CD14-positive monocyte (primary cell): Measurements from ENCODE around the gene DLEC1. TPM values are rescaled to one million over a fixed set of nuclear protein-coding genes. Genes with fewer than 3 reads are reported as not detected.

Experiments used
- DNase-seq, 3 donors: peaks; one replicate each; pipeline ENCODE4 v3.0.0-alpha.2; 2011 to 2022
- H2AFZ ChIP-seq: 2 replicates; pipeline ENCODE4 v1.6.0; 2012; ENCODE audit warnings: mild to moderate bottlenecking, low read depth, low read length, inconsistent platforms; ENCODE audit not compliant: insufficient read depth, poor library complexity, severe bottlenecking
- H3K27ac ChIP-seq, 2 donors: 1 replicate in 1 of 2; 2 replicates in 1 of 2; pipeline ENCODE4 v1.5.1; 2012 to 2013; ENCODE audit warnings: low read length in 2 of 2, control low read depth in 1 of 2, inconsistent platforms in 1 of 2, low read depth in 1 of 2, mild to moderate bottlenecking in 1 of 2
- H3K27me3 ChIP-seq, 2 donors: one replicate each; pipeline versions ENCODE4 v1.6.0 to v1.6.1; 2011 to 2013; ENCODE audit warnings: low read length in 2 of 2; ENCODE audit not compliant: control insufficient read depth in 2 of 2, insufficient read depth in 2 of 2
- H3K36me3 ChIP-seq, 2 donors: replicated peaks in 1 of 2; 1 replicate in 1 of 2; 2 replicates in 1 of 2; pipeline versions ENCODE4 v1.5.1 to v1.6.1; 2012 to 2013; ENCODE audit warnings: low read length in 2 of 2, control low read depth in 1 of 2, inconsistent platforms in 1 of 2, mild to moderate bottlenecking in 1 of 2; ENCODE audit not compliant: insufficient read depth in 2 of 2, control insufficient read depth in 1 of 2
- H3K4me1 ChIP-seq, 2 donors: 1 replicate in 1 of 2; 2 replicates in 1 of 2; pipeline versions ENCODE4 v1.5.1 to v1.6.1; 2012 to 2013; ENCODE audit warnings: low read length in 2 of 2, control low read depth in 1 of 2, inconsistent platforms in 1 of 2, mild to moderate bottlenecking in 1 of 2, moderate library complexity in 1 of 2; ENCODE audit not compliant: insufficient read depth in 2 of 2, control insufficient read depth in 1 of 2
- H3K4me2 ChIP-seq: replicated peaks from 2 replicates; pipeline ENCODE3; 2012; ENCODE audit warnings: low read length, moderate library complexity, mild to moderate bottlenecking; ENCODE audit not compliant: poor library complexity, severe bottlenecking; ENCODE audit errors: extremely low read depth
- H3K4me3 ChIP-seq, 3 experiments: fragments of 200-600 bp in 1 of 3; sonication (generic) in 1 of 3; replicated peaks in 1 of 3; 1 replicate in 2 of 3; 2 replicates in 1 of 3; pipeline ENCODE4 v1.5.1; 2011 to 2013; ENCODE audit warnings: low read length in 3 of 3, mild to moderate bottlenecking in 3 of 3, control low read depth in 2 of 3, low read depth in 2 of 3, inconsistent platforms in 1 of 3, moderate library complexity in 1 of 3
- H3K79me2 ChIP-seq: 2 replicates; pipeline ENCODE4 v1.6.0; 2012; ENCODE audit warnings: mild to moderate bottlenecking, control low read depth, inconsistent platforms, low read length, moderate library complexity; ENCODE audit not compliant: insufficient read depth
- H3K9ac ChIP-seq: 2 replicates; pipeline ENCODE4 v1.6.0; 2017; ENCODE audit warnings: low read length, mild to moderate bottlenecking; ENCODE audit not compliant: insufficient read depth, poor library complexity, severe bottlenecking
- H3K9me3 ChIP-seq, 2 donors: replicated peaks in 1 of 2; 1 replicate in 1 of 2; 2 replicates in 1 of 2; pipeline versions ENCODE4 v1.5.1 to v1.6.1; 2012 to 2013; ENCODE audit warnings: low read length in 2 of 2, control low read depth in 1 of 2; ENCODE audit not compliant: control insufficient read depth in 1 of 2, insufficient read depth in 1 of 2
- H4K20me1 ChIP-seq: 2 replicates; pipeline ENCODE4 v1.6.0; 2012; ENCODE audit warnings: mild to moderate bottlenecking, low read length, control low read depth, moderate library complexity; ENCODE audit not compliant: insufficient read depth
- H3K27ac Mint-ChIP-seq, 7 donors: one replicate each; pipeline ENCODE4 v1.8.0; 2020; ENCODE audit warnings: mild to moderate bottlenecking in 7 of 7, mixed read lengths in 7 of 7, moderate library complexity in 6 of 7, inconsistent platforms in 2 of 7
- H3K27me3 Mint-ChIP-seq, 3 donors: one replicate each; pipeline ENCODE4 v1.8.0; 2021 to 2022; ENCODE audit warnings: low read depth in 3 of 3, mild to moderate bottlenecking in 3 of 3, mixed read lengths in 3 of 3, moderate library complexity in 3 of 3, inconsistent platforms in 1 of 3
- H3K36me3 Mint-ChIP-seq, 2 donors: one replicate each; pipeline ENCODE4 v1.8.0; 2020; ENCODE audit warnings: mixed read lengths in 2 of 2, inconsistent platforms in 1 of 2, mild to moderate bottlenecking in 1 of 2
- H3K4me1 Mint-ChIP-seq: one replicate; pipeline ENCODE4 v1.8.0; 2020; ENCODE audit warnings: mild to moderate bottlenecking, mixed read lengths
- H3K4me3 Mint-ChIP-seq, 2 donors: one replicate each; pipeline ENCODE4 v1.8.0; 2020; ENCODE audit warnings: mild to moderate bottlenecking in 2 of 2, mixed read lengths in 2 of 2, moderate library complexity in 1 of 2
- H3K9me3 Mint-ChIP-seq, 7 donors: one replicate each; pipeline ENCODE4 v1.8.0; 2020 to 2022; ENCODE audit warnings: mixed read lengths in 7 of 7, mild to moderate bottlenecking in 6 of 7, moderate library complexity in 6 of 7, inconsistent platforms in 2 of 7
- CTCF ChIP-seq: fragments of 200-600 bp; IDR thresholded peaks from one replicate; pipeline ENCODE4 v1.8.0; 2022; ENCODE audit warnings: antibody characterized with exemption, mild to moderate bottlenecking
- WGBS: methylation state at CpG from one replicate; pipeline ENCODE4 v1.1.5; 2013; ENCODE audit warnings: missing lambda C conversion rate; ENCODE audit not compliant: insufficient coverage; 5-methylcytosine and 5-hydroxymethylcytosine counted together
- intact Hi-C, 2 donors: fragments of 100-400 bp; cut with micrococcal nuclease; formaldehyde crosslinking; loops; one replicate each; pipeline versions ENCODE4 v1.15.0 to v1.15.1; 2023
- polyA plus RNA-seq, 3 donors: library from polyadenylated mRNA; depleted of rRNA in 1 of 3; unstranded in 2 of 3; stranded (reverse) in 1 of 3; fragments of 300-500 nt in 2 of 3; fragments of >200 nt in 1 of 3; fragmentation: Illumina TruSeq in 2 of 3; gene quantifications; 1 replicate in 2 of 3; 2 replicates in 1 of 3; pipeline ENCODE4 v1.2.3, GENCODE V29; 2012 to 2021

Gene DLEC1
- polyA plus RNA-seq, 3 donors: 0.11 to 0.81 (median 0.14) TPM

- Histone ChIP-seq H3K4me2 (no peak overlapping the region), H4K20me1 (no peaks in the 10 kb centered on the region), H3K9ac (no peak overlapping the region), H3K27me3 (peaks cover 16 to 47% of the 10 kb centered on the region in 2 donors), H3K27ac (no peak overlapping the region), H2AFZ (no peak overlapping the region), H3K79me2 (no peaks in the 10 kb centered on the region), H3K4me3 (no peak overlapping the region), H3K4me1 (peaks cover 43 to 47% of the 10 kb centered on the region in 2 donors), H3K36me3 (no peaks in the 10 kb centered on the region), H3K9me3 (no peaks in the 10 kb centered on the region)
- Mint-ChIP-seq H3K4me3 (peak overlapping the region in 1 of 2 donors; percentile 78), H3K36me3 (peaks cover 9 to 18% of the 10 kb centered on the region in 2 donors), H3K4me1 (peaks cover 40% of the 10 kb centered on the region), H3K27ac (no peak overlapping the region), H3K9me3 (peaks cover 0 to 9% (median 0%) of the 10 kb centered on the region in 7 donors), H3K27me3 (peaks cover 43 to 51% (median 44%) of the 10 kb centered on the region in 3 donors)
- no peak for TF ChIP-seq CTCF
- intact Hi-C loops: no loop called here
- no peak for DNase-seq
- WGBS: 44% methylated on average over 2 of the region's 4 CpGs
Observed at GRCh38 chr3:38026856-38027255, 12.2 kb upstream of the DLEC1 start.

GRCh38 chr3:38027466-38028465 lies 11.2 kb upstream of the DLEC1 start:
- H4K20me1 ChIP-seq: no peaks in the 10 kb centered on the region
- H3K27ac ChIP-seq: no peak overlapping the region
- H3K4me3 Mint-ChIP-seq: peak overlapping the region in 1 of 2 donors; percentile 78
- no peak overlapping the region for H3K9ac ChIP-seq
- H3K36me3 ChIP-seq: no peaks in the 10 kb centered on the region
- no peak overlapping the region for H2AFZ ChIP-seq
- peaks cover 16 to 55% of the 10 kb centered on the region in 2 donors for H3K27me3 ChIP-seq
- H3K4me1 ChIP-seq: peaks cover 43 to 47% of the 10 kb centered on the region in 2 donors
- no peak overlapping the region for H3K4me2 ChIP-seq
- no peak overlapping the region for H3K27ac Mint-ChIP-seq
- no peaks in the 10 kb centered on the region for H3K9me3 ChIP-seq
- H3K4me3 ChIP-seq: no peak overlapping the region
- H3K4me1 Mint-ChIP-seq: peaks cover 42% of the 10 kb centered on the region
- WGBS: 100% methylated on average over 3 of the region's 6 CpGs
- peaks cover 0 to 9% (median 0%) of the 10 kb centered on the region in 7 donors for H3K9me3 Mint-ChIP-seq
- no peaks in the 10 kb centered on the region for H3K79me2 ChIP-seq
- intact Hi-C loops: no loop called here
- TF ChIP-seq CTCF: no peak
- H3K27me3 Mint-ChIP-seq: peaks cover 46 to 56% (median 49%) of the 10 kb centered on the region in 3 donors
- H3K36me3 Mint-ChIP-seq: peaks cover 9 to 18% of the 10 kb centered on the region in 2 donors
- DNase-seq: peak in 1 of 3 donors; percentile 3
